ENCODE results near the gene NT5M. TPM values are rescaled to one million over a fixed set of nuclear protein-coding genes. Genes with fewer than 3 reads are reported as not detected.

Gene NT5M
- total RNA-seq, 1 donor from 2014 or later = 3.2 TPM

GRCh38 chr17:17279316-17279715, 23.9 kb upstream of the NT5M start:
- intact Hi-C loops (cut with DNase I) = no loop called here
- H3K36me3 ChIP-seq = peaks cover 0 to 10% of the 10 kb centered on the region in 2 donors
- no peak for TF ChIP-seq CTCF (IDR thresholded peaks at IDR 0.05)
- no peaks in the 10 kb centered on the region for H3K9me3 ChIP-seq
- H3K4me3 ChIP-seq = peak overlapping the region in 1 of 2 donors; percentile 93
- no peaks in the 10 kb centered on the region for H3K27me3 ChIP-seq
- no peak overlapping the region for H3K27ac ChIP-seq
- H3K4me1 ChIP-seq = peaks cover 21% of the 10 kb centered on the region
- no peak for DNase-seq (ENCODE audit: extremely low spot score in 2 of 2)

- peak; percentile 63 to 95 for TF ChIP-seq POLR2AphosphoS5 (IDR thresholded peaks at IDR 0.05; ENCODE audit: insufficient read depth in 1 of 2, low read depth in 1 of 2)
- no peak for TF ChIP-seq CTCF (IDR thresholded peaks at IDR 0.05)
- peak in 1 of 2 donors; percentile 61 for TF ChIP-seq POLR2A (IDR thresholded peaks at IDR 0.05)
- intact Hi-C loops (cut with DNase I) = no loop called here
- Histone ChIP-seq H3K27me3 (no peaks in the 10 kb centered on the region), H3K4me3 (peak within 1 kb of the TSS; percentile 81 to 93), H3K36me3 (peaks cover 0 to under 1% of the 10 kb centered on the region in 2 donors), H3K4me1 (peaks cover 21% of the 10 kb centered on the region), H3K27ac (peak within 1 kb of the TSS; percentile 93), H3K9me3 (no peaks in the 10 kb centered on the region)
- peak; percentile 97 to 98 for DNase-seq (ENCODE audit: extremely low spot score in 2 of 2)
Measured at GRCh38 chr17:17280613-17281549, 22.3 kb upstream of the NT5M start, which contains the start of gene COPS3. Gene COPS3, minus strand, starts transcription at chr17:17281246. Its CDS starts 60 bp downstream, at chr17:17281186.

DNA sequence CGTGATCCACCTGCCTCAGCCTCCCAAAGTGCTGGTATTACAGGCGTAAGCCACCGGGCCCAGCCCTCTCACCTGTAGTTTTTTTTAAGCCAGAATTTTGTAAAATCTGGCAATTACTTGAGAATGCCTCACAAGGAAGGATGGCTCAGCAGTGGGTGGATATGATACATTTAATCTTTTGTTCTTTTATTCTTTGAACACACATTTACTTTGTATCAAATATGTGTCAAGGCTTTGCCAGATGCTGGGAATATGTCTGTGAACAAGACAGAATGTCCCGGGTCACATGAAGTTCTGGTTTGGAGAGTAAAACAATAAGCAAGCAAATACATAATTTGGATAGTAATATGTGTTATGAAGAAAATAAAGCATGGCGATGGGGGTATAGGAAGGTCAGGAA, 17.2 kb upstream of the NT5M start:
- Histone ChIP-seq H3K27ac (no peak overlapping the region), H3K36me3 (no peaks in the 10 kb centered on the region), H3K9me3 (no peaks in the 10 kb centered on the region), H3K27me3 (no peaks in the 10 kb centered on the region), H3K4me1 (no peaks in the 10 kb centered on the region), H3K4me3 (no peak overlapping the region)
- no peak for DNase-seq (ENCODE audit: extremely low spot score in 2 of 2)
- intact Hi-C loops (cut with DNase I) = no loop called here
- TF ChIP-seq POLR2AphosphoS5 (IDR thresholded peaks at IDR 0.05; ENCODE audit: insufficient read depth in 1 of 2, low read depth in 1 of 2) (no peak), CTCF (IDR thresholded peaks at IDR 0.05) (no peak), POLR2A (IDR thresholded peaks at IDR 0.05) (no peak)

GRCh38 chr17:17289086-17289485, 14.1 kb upstream of the NT5M start:
- Histone ChIP-seq H3K36me3 (no peaks in the 10 kb centered on the region), H3K9me3 (no peaks in the 10 kb centered on the region), H3K27ac (no peak overlapping the region), H3K27me3 (no peaks in the 10 kb centered on the region), H3K4me3 (no peak overlapping the region), H3K4me1 (no peaks in the 10 kb centered on the region)
- no peak for TF ChIP-seq POLR2A (IDR thresholded peaks at IDR 0.05)
- TF ChIP-seq CTCF (IDR thresholded peaks at IDR 0.05) = no peak
- TF ChIP-seq POLR2AphosphoS5 (IDR thresholded peaks at IDR 0.05; ENCODE audit: insufficient read depth in 1 of 2, low read depth in 1 of 2) = no peak
- DNase-seq (ENCODE audit: extremely low spot score in 2 of 2) = no peak
- intact Hi-C loops (cut with DNase I) = no loop called here

DNA sequence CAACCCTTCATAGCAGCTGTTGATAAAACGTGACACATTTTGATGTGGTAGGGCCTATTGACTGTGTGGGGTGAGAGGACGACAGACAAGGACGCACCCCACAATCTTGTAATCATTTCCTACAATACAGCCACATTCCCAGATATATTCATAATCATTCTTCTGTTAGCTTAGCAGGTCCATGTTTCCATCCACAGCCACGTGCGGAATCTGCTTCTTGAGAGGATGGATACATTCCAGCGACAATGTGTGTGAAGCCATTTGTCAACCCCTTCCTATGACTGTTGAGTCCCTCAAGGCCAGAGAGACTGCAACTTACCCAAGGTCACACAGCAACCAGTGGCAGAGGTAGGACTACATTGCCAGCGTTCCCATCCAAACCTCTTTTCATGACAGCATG, 13.5 kb upstream of the NT5M start:
- no peak overlapping the region for H3K27ac ChIP-seq
- H3K4me3 ChIP-seq = no peak overlapping the region
- H3K36me3 ChIP-seq = no peaks in the 10 kb centered on the region
- no peaks in the 10 kb centered on the region for H3K9me3 ChIP-seq
- no peak for DNase-seq (ENCODE audit: extremely low spot score in 2 of 2)
- no peaks in the 10 kb centered on the region for H3K27me3 ChIP-seq
- no peak for TF ChIP-seq CTCF (IDR thresholded peaks at IDR 0.05)
- H3K4me1 ChIP-seq = no peaks in the 10 kb centered on the region
- intact Hi-C loops (cut with DNase I) = no loop called here
